GM12872 (cell line): ENCODE data around the gene DONSON.

Experiments used
- TF ChIP-seq, protein P1 (sequence below): IDR thresholded peaks from 3 replicates; pipeline ENCODE4 v1.5.1; 2011; ENCODE audit warnings: low read depth, mild to moderate bottlenecking, low read length, moderate library complexity; ENCODE audit not compliant: insufficient read depth

DONSON gene

DNA sequence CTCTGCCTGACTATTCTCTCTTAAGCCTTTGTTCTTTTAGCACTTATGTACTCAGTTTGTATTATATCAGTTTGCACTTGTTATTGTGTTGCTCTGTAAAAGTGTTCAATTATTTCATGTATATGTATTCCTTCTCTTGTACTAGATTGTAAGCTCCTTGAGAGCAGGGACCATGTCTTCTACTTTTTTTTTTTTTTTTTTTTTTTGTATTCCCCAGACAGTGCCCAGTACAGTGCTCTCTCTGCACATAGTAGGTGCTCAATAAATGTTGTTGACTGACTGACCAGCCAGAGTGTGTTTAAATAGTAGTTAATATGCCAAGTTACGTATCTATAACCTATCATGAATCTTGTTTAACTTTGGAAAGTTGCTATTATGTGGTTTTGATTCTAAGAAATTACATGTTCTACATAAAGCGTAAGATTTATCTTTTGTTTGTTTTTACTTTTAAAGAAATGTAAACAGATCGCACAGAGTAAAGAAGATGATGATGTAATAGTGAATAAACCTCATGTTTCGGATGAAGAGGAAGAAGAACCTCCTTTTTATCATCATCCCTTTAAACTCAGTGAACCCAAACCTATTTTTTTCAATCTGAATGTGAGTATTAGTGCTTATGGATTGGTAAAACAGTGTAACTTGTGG is 29.6 kb downstream of the DONSON start:
- TF ChIP-seq, protein P1, sequence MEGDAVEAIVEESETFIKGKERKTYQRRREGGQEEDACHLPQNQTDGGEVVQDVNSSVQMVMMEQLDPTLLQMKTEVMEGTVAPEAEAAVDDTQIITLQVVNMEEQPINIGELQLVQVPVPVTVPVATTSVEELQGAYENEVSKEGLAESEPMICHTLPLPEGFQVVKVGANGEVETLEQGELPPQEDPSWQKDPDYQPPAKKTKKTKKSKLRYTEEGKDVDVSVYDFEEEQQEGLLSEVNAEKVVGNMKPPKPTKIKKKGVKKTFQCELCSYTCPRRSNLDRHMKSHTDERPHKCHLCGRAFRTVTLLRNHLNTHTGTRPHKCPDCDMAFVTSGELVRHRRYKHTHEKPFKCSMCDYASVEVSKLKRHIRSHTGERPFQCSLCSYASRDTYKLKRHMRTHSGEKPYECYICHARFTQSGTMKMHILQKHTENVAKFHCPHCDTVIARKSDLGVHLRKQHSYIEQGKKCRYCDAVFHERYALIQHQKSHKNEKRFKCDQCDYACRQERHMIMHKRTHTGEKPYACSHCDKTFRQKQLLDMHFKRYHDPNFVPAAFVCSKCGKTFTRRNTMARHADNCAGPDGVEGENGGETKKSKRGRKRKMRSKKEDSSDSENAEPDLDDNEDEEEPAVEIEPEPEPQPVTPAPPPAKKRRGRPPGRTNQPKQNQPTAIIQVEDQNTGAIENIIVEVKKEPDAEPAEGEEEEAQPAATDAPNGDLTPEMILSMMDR = no peak

- TF ChIP-seq, protein P1 = no peak
Observed at GRCh38 chr21:33557447-33557846, 31.0 kb downstream of the DONSON start.

GRCh38 chr21:33554982-33555344 is 33.5 kb downstream of the DONSON start:
- TF ChIP-seq, protein P1 = no peak

DNA sequence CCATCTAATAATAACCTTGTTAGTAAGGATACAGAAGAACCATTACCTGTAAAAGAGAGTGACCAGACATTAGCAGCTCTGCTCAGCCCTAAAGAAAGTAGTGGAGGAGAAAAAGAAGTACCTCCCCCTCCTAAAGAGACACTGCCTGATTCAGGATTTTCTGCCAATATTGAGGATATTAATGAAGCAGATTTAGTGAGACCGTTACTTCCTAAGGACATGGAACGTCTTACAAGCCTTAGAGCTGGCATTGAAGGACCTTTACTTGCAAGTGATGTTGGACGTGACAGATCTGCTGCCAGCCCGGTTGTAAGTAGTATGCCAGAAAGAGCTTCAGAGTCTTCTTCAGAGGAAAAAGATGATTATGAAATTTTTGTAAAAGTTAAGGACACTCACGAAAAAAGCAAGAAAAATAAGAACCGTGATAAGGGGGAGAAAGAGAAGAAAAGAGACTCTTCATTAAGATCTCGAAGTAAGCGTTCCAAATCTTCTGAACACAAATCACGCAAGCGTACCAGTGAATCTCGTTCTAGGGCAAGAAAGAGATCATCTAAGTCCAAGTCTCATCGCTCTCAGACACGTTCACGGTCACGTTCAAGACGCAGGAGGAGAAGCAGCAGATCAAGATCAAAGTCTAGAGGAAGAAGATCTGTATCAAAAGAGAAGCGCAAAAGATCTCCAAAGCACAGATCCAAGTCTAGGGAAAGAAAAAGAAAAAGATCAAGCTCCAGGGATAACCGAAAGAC is 34.1 kb downstream of the DONSON start:
- TF ChIP-seq, protein P1 = no peak

- TF ChIP-seq, protein P1 = no peak
Observed at GRCh38 chr21:33552999-33553598, 35.4 kb downstream of the DONSON start.

DNA sequence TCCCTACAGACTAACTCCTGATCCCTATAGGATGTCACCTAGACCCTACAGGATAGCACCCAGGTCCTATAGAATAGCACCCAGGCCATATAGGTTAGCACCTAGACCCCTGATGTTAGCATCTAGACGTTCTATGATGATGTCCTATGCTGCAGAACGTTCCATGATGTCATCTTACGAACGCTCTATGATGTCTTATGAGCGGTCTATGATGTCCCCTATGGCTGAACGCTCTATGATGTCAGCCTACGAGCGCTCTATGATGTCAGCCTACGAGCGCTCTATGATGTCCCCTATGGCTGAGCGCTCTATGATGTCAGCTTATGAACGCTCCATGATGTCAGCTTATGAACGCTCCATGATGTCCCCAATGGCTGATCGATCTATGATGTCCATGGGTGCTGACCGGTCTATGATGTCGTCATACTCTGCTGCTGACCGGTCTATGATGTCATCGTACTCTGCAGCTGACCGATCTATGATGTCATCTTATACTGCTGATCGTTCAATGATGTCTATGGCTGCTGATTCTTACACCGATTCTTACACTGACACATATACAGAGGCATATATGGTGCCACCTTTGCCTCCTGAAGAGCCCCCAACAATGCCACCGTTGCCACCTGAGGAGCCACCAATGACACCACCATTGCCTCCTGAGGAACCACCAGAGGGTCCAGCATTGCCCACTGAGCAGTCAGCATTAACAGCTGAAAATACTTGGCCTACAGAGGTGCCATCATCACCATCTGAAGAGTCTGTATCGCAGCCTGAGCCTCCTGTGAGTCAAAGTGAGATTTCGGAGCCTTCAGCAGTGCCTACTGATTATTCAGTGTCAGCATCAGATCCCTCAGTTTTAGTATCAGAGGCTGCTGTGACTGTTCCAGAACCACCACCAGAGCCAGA is 36.1 kb downstream of the DONSON start:
- TF ChIP-seq, protein P1 = no peak

DNA sequence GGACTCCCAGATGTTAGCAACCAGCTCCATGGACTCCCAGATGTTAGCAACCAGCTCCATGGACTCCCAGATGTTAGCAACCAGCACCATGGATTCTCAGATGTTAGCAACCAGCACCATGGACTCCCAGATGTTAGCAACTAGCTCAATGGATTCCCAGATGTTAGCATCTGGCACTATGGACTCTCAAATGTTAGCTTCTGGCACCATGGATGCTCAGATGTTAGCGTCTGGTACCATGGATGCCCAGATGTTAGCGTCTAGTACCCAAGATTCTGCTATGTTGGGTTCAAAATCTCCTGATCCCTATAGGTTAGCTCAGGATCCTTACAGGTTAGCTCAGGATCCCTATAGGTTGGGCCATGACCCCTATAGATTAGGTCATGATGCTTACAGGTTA is 36.8 kb downstream of the DONSON start:
- TF ChIP-seq, protein P1 = no peak
